Nephron (organoid): ENCODE data around the gene CDH23.

Source experiments
- H3K27ac Mint-ChIP-seq, 3 experiments: 2 replicates each; pipeline ENCODE4 v1.8.0; 2020; ENCODE audit warnings: mixed read lengths in 3 of 3, mild to moderate bottlenecking in 2 of 3, moderate library complexity in 1 of 3
- H3K27me3 Mint-ChIP-seq: 2 replicates; pipeline ENCODE4 v1.8.0; 2021; ENCODE audit warnings: low read depth, mild to moderate bottlenecking, moderate library complexity, mixed read lengths
- H3K36me3 Mint-ChIP-seq: 2 replicates; pipeline ENCODE4 v1.8.0; 2020; ENCODE audit warnings: low read depth, mixed read lengths
- H3K4me1 Mint-ChIP-seq: 2 replicates; pipeline ENCODE4 v1.8.0; 2020; ENCODE audit warnings: mixed read lengths
- H3K4me3 Mint-ChIP-seq, 3 experiments: 2 replicates each; pipeline ENCODE4 v1.8.0; 2020; ENCODE audit warnings: mild to moderate bottlenecking in 3 of 3, mixed read lengths in 3 of 3, moderate library complexity in 2 of 3
- H3K9me3 Mint-ChIP-seq: 2 replicates; pipeline ENCODE4 v1.8.0; 2020; ENCODE audit warnings: mixed read lengths
- TF ChIP-seq, protein P1 (sequence below), 3 experiments: fragments of 200-600 bp; sonication (generic); IDR thresholded peaks; one replicate each; pipeline ENCODE4 v1.5.0; 2021; ENCODE audit warnings: antibody characterized with exemption in 3 of 3; ENCODE audit not compliant: unreplicated experiment in 3 of 3

Gene CDH23

GRCh38 chr10:71554671-71555070, 158.0 kb downstream of the CDH23 start:
- Mint-ChIP-seq H3K27ac (no peak overlapping the region), H3K4me3 (no peak overlapping the region), H3K27me3 (peaks cover 21% of the 10 kb centered on the region), H3K4me1 (peaks cover 16% of the 10 kb centered on the region), H3K9me3 (peaks cover 5% of the 10 kb centered on the region), H3K36me3 (no peaks in the 10 kb centered on the region)
- TF ChIP-seq, protein P1, sequence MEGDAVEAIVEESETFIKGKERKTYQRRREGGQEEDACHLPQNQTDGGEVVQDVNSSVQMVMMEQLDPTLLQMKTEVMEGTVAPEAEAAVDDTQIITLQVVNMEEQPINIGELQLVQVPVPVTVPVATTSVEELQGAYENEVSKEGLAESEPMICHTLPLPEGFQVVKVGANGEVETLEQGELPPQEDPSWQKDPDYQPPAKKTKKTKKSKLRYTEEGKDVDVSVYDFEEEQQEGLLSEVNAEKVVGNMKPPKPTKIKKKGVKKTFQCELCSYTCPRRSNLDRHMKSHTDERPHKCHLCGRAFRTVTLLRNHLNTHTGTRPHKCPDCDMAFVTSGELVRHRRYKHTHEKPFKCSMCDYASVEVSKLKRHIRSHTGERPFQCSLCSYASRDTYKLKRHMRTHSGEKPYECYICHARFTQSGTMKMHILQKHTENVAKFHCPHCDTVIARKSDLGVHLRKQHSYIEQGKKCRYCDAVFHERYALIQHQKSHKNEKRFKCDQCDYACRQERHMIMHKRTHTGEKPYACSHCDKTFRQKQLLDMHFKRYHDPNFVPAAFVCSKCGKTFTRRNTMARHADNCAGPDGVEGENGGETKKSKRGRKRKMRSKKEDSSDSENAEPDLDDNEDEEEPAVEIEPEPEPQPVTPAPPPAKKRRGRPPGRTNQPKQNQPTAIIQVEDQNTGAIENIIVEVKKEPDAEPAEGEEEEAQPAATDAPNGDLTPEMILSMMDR (IDR thresholded peaks at IDR 0.05; ENCODE audit: unreplicated experiment in 3 of 3): no peak

DNA sequence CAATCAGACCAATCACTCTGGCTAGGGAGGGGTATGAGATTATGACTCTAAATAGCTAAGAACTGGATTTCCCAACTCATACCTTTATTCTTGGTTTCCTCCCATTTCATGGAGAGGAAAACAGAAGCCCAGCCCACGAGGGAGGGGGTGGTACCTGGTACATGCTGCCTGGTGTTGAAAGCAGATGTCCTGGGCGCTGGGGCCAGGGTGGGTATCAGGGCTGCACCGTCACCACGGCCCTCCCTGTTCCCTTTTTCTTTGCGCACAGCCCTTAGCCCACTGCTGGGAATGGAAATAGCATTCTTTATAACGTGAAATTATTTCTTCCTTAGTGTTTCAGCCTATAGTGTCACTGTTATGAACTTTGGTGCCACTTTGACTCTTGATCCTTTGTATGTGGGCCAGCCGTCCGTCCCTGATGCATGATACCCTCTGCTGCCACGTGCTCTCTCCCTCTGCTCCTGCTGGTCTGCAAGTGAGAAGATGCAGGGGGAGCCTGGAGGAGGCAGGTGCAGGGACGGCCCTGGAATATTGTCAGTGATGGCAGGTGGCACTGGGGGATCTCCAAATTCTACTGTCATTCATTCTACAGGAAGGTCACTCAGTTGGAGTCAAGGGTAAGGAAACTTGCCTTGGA, 158.5 kb downstream of the CDH23 start:
- Mint-ChIP-seq H3K4me1 (peaks cover 16% of the 10 kb centered on the region), H3K27me3 (peaks cover 26% of the 10 kb centered on the region), H3K27ac (no peak overlapping the region), H3K9me3 (peaks cover 5% of the 10 kb centered on the region), H3K36me3 (no peaks in the 10 kb centered on the region), H3K4me3 (no peak overlapping the region)
- TF ChIP-seq, protein P1 (IDR thresholded peaks at IDR 0.05; ENCODE audit: unreplicated experiment in 3 of 3): no peak

DNA sequence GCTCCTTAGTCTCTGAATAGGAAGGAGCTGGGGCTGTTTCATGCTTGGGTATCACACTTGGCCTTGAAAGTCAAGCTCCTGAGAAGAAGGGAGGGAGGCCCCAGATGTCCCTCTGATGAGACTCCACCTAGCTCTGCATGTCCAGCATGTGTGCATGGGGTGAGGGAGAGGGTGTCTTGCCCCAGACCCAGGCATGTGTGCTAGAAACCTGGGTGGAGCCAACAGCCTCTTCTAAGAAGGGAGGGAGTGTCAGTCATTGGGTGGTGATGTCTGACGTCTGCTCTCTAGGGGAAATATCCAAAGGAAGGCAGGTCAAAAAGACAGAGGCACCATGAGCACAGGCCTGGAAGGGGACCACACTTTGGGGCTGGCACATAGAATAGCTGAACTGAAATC, 159.0 kb downstream of the CDH23 start:
- Mint-ChIP-seq H3K27me3 (peaks cover 28% of the 10 kb centered on the region), H3K27ac (no peak overlapping the region), H3K36me3 (no peaks in the 10 kb centered on the region), H3K4me1 (peaks cover 11% of the 10 kb centered on the region), H3K4me3 (no peak overlapping the region), H3K9me3 (peaks cover 5% of the 10 kb centered on the region)
- TF ChIP-seq, protein P1 (IDR thresholded peaks at IDR 0.05; ENCODE audit: unreplicated experiment in 3 of 3): no peak

DNA sequence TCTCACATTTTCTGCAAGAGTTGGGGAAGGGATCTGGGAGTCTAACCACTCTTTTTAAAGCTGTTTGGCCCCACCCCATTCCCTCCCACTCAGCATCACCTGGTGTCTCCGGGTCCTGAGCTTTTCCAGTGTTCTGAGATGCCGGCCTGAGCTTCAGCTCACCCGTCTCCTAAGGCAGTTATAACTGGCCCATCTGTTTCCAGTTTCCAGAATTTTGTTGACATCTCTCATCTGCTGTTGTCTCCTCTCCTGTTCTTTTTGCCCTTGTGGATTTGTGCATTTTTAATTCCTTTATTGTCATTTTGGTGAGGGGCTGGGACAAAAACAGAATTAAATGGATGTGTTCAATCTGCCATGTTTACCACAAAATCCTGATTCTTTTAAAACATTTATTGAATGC, 162.3 kb downstream of the CDH23 start:
- Mint-ChIP-seq H3K27ac (peak overlapping the region in 1 of 3 experiments; percentile 23), H3K9me3 (peaks cover 5% of the 10 kb centered on the region), H3K36me3 (no peaks in the 10 kb centered on the region), H3K27me3 (peaks cover 27% of the 10 kb centered on the region), H3K4me3 (no peak overlapping the region), H3K4me1 (peaks cover 25% of the 10 kb centered on the region)
- TF ChIP-seq, protein P1 (IDR thresholded peaks at IDR 0.05; ENCODE audit: unreplicated experiment in 3 of 3): no peak

DNA sequence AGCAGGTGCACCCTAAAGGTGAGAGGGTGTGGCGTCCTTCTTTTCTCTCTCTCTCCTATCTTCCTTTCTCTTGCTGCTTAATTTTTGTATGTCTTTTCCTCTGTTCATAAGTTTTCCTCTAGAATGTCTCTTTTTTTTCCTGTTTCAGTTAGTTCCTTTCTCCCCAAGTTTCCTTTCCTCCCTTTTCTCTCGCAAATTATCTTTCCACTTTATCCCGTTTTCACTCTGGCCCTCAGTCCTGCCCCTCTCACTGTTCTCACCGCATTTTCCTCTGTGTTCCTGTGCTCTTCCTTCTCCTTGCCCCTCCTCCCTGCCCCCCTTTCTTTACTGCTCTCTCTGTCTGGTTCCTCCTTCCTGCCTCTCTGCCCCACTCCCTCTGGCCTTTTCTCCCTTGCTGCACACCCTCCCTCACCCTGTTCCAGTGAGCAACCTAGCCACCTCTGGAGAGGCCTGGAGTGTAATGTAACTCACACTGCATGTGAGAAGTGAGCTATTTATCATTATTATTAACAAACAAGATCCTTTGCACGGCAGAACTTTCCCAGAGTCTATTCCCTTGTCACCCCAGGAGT, 164.4 kb downstream of the CDH23 start:
- peaks cover 33% of the 10 kb centered on the region for H3K4me1 Mint-ChIP-seq
- no peaks in the 10 kb centered on the region for H3K36me3 Mint-ChIP-seq
- peaks cover 36% of the 10 kb centered on the region for H3K27me3 Mint-ChIP-seq
- H3K4me3 Mint-ChIP-seq: no peak overlapping the region
- TF ChIP-seq, protein P1 (IDR thresholded peaks at IDR 0.05; ENCODE audit: unreplicated experiment in 3 of 3): no peak
- peaks cover 5% of the 10 kb centered on the region for H3K9me3 Mint-ChIP-seq
- H3K27ac Mint-ChIP-seq: no peak overlapping the region

GRCh38 chr10:71562181-71562580, 165.5 kb downstream of the CDH23 start:
- H3K9me3 Mint-ChIP-seq: peaks cover 5% of the 10 kb centered on the region
- no peak overlapping the region for H3K27ac Mint-ChIP-seq
- no peak overlapping the region for H3K4me3 Mint-ChIP-seq
- peaks cover 38% of the 10 kb centered on the region for H3K27me3 Mint-ChIP-seq
- TF ChIP-seq, protein P1 (IDR thresholded peaks at IDR 0.05; ENCODE audit: unreplicated experiment in 3 of 3): no peak
- H3K36me3 Mint-ChIP-seq: no peaks in the 10 kb centered on the region
- H3K4me1 Mint-ChIP-seq: peaks cover 33% of the 10 kb centered on the region
